Activated CD4-positive, alpha-beta T cell treated with anti-CD3 and anti-CD28 coated beads for 1 hour (primary cell): ENCODE measurements around the gene HMMR.

Experiments
- DNase-seq: peaks from one replicate; pipeline ENCODE4 v3.0.0-alpha.2; 2020

The HMMR gene

GRCh38 chr5:163459819-163460561 is 442 bp upstream of the HMMR start, which contains the start of gene NUDCD2:
Gene NUDCD2 (minus strand): TSS chr5:163460102. CDS start chr5:163460050, 52 bp downstream.
- DNase-seq: peak; percentile 92

- DNase-seq: no peak
These were observed 2.6 kb downstream of the HMMR start for GRCh38 chr5:163463063-163463435.

DNA sequence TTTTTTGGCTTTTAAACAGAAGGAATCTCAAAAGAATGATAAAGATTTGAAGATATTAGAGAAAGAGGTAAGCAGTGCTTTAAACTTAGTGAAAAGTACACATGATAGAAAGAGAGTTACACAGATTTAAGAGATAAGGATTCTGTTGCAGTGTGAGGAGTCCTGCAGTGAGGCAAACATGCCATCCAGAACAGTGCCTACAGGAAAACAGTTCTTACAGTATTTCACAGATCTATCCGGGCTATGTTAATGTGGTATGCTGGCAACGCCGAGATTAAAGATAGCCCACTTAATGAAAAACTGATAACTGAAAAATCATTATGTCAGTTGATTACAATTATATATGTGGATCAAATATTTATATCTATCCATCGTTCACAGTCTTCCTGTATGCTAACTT is 7.2 kb downstream of the HMMR start:
- DNase-seq: no peak

GRCh38 chr5:163473635-163474243 is 13.3 kb downstream of the HMMR start:
- DNase-seq: no peak

DNA sequence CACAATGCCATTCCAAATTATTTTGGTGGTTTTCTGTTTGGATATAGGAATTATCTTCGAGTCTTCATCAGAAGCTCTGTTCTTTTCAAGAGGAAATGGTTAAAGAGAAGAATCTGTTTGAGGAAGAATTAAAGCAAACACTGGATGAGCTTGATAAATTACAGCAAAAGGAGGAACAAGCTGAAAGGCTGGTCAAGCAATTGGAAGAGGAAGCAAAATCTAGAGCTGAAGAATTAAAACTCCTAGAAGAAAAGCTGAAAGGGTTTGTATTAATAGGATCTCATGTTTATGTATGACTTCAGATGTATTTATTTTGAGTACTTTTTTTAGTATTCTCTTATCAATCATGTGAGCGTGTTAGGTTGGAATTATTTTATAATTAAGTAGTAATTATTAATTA is 15.0 kb downstream of the HMMR start:
- no peak for DNase-seq

DNA sequence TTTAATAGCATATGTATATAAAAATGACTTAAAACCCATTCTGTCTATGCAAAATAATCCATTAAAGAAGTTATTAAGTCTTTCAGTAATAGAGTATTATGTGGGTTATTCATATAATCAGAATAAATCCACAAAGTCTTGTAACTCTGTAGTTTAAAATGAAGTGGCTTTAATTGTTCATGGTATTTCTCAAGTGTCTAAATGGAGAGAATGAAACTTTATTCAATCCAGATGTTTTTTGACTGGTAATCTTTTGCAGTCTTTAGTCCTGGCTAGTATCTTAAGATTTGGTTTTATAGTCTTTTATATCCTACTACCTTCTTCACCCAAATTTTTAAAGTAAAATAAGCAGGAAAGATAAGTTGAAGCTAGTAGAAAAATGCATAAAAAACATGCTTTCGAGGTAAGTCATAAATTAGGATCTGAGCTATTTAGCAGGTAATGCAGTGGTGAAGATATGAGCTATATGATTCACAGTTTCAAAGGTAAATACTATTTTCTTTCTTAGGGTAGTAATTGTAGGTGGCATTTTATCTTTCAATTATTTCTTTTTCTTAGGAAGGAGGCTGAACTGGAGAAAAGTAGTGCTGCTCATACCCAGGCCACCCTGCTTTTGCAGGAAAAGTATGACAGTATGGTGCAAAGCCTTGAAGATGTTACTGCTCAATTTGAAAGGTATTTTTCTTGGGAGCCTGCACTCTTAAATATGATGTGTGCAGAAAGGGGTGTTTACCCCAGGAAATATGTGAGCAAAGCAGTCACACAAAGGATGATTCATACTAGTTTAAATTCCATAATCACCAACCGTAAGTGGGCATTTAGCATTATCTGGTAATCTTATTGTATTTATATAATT is 17.9 kb downstream of the HMMR start:
- DNase-seq: no peak

DNA sequence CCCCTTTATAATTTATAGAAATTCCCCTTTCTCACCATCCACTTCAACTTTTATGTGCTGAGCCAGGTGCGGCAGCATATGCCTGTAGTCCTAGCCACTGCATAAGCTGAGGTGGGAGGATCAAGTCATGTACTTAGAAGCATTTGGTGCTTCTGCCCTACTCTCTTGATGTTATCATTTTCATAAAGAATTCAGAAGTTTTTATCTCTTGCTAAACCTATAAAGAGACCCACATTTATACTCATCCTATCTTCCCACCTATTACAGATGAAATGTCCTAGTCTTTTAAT is 18.5 kb downstream of the HMMR start:
- DNase-seq: no peak

DNA sequence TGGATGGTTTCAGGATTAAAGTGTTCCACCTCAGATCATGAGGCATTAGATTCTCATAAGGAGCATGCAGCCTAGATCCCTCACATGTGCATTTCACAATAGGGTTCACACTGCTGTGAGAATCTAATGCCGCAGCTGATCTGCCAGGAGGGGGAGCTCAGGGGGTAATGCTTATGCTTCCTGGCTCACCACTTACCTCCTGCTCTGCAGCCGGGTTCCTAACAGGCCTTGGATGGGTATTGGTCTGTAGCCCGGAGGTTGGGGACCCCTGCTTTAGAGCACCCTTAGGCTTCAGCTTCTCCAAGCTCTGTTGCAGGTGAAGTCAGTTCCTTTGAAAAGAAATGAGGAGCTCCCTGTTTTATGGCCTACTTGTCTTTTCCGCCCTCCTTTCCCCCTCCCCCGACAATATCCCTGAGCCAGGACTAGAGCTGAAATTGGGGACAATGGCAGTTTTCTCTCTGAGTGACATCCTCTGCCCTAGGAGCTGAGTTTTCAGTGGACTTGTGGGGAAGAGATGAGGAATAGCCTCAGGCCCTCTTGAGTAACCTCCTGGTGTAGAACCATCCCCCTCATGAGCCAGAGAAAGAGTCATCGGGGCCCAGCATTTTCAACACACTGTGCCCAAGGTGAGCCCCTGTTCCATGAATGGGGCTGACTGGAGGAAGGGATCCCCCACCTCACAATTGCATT is 28.8 kb downstream of the HMMR start:
- no peak for DNase-seq

GRCh38 chr5:163489745-163490075 is 29.3 kb downstream of the HMMR start:
- no peak for DNase-seq

- no peak for DNase-seq
These were observed 35.9 kb downstream of the HMMR start for GRCh38 chr5:163496286-163496685.

DNA sequence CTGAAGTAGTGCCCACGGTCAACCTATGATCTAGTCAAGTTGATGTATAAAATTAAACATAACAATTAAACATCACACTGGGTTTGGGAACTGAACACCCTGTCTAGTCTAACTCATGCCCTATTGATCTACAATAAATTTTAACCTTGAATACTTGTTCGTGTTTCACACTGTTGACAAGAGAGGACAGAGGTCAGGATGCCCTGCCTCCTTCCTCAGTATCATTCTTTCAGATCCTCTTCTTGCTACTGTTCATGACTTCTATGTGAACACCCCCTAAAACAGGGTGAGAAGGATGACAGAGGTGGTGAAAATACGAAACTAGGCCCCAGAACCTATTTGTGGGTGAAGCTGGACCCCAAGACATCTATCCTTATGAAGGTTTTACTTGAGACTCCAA is 36.9 kb downstream of the HMMR start:
- DNase-seq: no peak

- no peak for DNase-seq
These were observed 38.5 kb downstream of the HMMR start for GRCh38 chr5:163498886-163499285.

DNA sequence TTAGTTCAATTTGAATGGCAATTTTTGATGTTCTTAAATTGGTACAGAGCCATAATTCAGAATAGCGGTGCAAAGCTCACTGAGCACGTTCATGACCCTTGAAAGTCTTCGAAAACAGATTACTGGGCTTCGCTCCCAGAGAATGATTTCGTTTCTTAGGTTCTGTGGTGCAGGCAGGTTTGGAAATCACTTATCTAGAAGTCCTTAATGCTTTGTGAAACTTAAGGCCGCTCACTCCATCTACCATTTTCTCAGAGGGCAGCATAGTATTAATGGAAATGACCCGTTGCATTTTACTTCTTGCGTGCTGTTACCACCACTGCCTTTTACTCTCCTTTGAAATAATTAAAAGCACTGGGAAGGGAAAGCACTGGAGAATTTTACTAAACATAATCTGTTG is 42.1 kb downstream of the HMMR start:
- no peak for DNase-seq

DNA sequence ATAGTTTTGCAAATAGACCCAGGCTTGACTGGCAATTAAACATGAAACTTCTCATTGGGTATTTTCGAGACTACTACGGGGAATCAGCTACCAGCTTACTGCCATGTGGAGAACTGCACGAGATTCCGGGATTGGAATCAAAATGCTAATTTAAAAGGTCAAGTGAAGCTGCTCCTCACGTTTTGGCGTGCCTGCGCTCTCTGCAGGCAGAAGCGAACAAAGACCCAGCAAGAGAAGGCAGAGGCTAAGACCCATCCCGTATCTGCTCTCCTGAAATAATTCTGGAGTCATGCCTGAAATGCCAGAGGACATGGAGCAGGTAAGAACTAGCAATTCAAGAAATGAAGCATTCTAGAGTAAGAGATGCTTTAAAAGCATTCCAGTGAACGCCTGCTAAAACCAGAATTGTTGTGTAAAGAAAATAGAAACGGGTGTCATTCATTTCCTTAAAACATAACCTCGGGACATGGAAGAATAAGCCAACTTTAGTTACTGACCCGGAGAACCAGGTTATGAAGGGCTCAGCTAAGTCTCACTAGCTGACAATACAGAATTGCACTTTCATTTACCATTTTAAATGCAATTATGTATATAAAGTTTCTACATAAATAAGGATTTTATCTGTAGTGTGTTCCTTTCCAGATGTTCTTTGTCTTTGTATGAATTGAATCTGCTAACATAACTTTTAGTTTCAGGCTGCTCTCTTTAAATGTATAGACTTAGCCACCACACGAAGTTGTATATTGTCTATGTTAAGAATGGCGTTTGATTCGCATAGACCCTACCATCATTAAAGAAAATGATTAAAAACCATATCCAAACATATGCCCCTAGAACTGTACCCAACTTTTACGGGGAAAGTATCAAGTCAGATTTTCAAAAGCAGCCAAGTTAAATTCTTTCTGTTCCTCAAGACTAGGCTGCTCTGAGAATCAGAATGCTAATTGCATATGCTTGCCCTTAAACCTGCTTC is 43.0 kb downstream of the HMMR start:
- DNase-seq: no peak

- DNase-seq: no peak
These were observed 43.9 kb downstream of the HMMR start for GRCh38 chr5:163504079-163504931.

DNA sequence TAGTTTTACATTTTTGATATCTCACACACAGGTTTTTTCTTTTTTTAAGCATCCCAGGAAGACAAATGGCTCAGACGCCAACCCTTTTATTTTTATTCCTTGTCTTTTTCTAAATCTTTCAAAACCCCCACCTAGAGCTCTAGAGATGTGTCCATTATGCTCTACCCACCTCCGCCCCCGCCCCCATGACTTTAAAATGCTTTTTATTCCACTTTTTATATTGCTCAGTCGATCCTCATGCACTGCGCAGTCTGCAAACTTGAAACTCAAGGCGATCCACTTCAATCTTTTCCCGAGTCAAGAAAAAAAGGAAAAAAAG is 44.6 kb downstream of the HMMR start:
- DNase-seq: no peak

DNA sequence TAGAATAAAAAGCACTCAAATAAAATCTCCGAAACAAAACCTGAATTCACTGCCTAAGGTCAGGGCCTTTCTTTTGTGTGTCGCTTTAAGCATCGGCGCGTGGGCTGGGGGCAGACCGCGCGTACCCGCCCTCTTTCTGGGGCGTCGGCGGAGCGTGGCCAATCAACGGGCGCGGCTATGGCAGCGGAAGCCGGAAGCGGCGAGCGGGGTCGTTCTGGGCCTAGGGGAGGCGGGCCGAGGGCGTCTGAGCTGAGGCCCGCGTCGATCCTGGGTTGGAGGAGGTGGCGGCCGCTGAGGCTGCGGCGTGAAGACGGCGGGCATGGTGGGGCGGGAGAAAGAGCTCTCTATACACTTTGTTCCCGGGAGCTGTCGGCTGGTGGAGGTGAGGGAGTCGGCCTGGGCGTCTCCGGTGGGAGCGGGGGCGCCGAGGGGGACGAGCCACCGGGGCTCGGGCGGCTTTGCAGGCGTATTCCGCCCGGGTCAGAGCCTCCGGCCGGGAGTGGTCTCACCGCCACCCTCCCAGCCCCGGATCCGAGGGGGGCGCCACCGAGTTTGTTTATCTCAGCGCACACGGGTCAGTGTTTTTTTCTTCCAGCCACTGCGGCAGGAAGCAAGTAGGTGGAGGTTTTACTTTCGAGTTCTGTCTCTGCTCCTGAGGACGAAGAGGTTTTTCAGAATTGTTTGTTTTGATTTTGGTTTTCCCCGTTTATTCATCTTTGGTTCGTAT is 45.1 kb downstream of the HMMR start, which contains the start of gene MAT2B:
Gene MAT2B (plus strand): TSS at position 252 of the 727 bp plus-strand sequence. CDS start 68 bp downstream, at position 320.
- peak; percentile 92 for DNase-seq

DNA sequence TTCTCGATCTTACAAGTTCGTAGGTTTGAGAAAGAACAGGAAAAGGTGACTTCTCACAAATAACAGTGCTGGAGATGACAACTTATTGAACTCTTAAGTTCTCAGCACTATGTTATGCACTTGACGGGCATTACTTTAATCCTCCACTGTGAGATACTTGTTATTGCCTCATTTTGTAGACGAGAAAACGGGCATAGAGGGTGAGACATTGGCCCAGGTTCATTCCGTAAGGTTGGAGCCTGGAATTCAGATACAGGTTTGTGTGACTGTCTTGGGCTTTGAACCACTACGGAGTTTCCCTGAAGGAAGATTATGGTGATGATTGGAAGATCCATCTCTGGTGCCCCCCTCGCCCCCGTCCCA is 45.6 kb downstream of the HMMR start:
- no peak for DNase-seq

DNA sequence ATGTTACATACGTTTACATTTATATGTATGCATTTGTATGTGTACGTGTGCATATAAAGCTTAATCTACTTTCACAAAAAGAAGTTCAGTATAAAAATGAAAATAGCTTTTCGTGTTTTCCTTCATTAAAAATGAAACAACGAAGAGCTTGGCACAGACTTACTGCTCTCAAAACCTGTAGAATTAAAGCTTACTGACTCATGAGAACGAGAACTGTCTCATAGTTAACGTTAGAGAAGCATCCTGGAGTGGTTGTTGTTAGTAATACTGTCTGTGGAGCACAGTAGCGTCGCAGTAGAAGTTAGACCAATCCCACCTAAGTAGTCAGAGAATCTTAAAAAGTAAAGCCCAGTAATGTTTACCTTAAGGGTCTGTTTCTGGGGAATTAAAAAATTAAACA is 46.3 kb downstream of the HMMR start:
- DNase-seq: no peak

- no peak for DNase-seq
These were observed 48.3 kb downstream of the HMMR start for GRCh38 chr5:163508753-163509152.
